HepG2 (cell line): Measurements from ENCODE around the gene CABP4. TPM values are rescaled to one million over a fixed set of nuclear protein-coding genes. Genes with fewer than 3 reads are reported as not detected.

Experiments
- ATRX ChIP-seq: sonication (generic); formaldehyde crosslinking; IDR thresholded peaks from 2 replicates; pipeline ENCODE4 v1.4.0; 2020; ENCODE audit warnings: missing genetic modification reagents, borderline replicate concordance
- BHLHE40 ChIP-seq: IDR thresholded peaks from 2 replicates; pipeline ENCODE4 v1.6.1; 2011; ENCODE audit warnings: low read length, improper control_type of control experiment
- CAMTA2 ChIP-seq: sonication (generic); formaldehyde crosslinking; IDR thresholded peaks from 2 replicates; pipeline ENCODE4 v1.4.0; 2020; ENCODE audit warnings: mild to moderate bottlenecking, missing genetic modification reagents, borderline replicate concordance
- IRF2 ChIP-seq: IDR thresholded peaks from 2 replicates; pipeline ENCODE4 v1.6.1; 2018; ENCODE audit warnings: missing genetic modification reagents, missing compliant biosample characterization
- MIXL1 ChIP-seq: IDR thresholded peaks from 2 replicates; pipeline ENCODE4 v1.6.1; 2016
- ZNF124 ChIP-seq: sonication (generic); formaldehyde crosslinking; IDR thresholded peaks from 2 replicates; pipeline ENCODE4 v1.4.0; 2020; ENCODE audit warnings: missing genetic modification reagents
- ZNF564 ChIP-seq: sonication (generic); formaldehyde crosslinking; IDR thresholded peaks from 2 replicates; pipeline ENCODE4 v1.8.1; 2023; ENCODE audit warnings: mild to moderate bottlenecking, missing genetic modification reagents
- polyA plus RNA-seq, 8 experiments: library from polyadenylated mRNA; depleted of rRNA in 3 of 8; stranded (reverse) in 7 of 8; unstranded in 1 of 8; fragments of >200 nt; fragmentation: Illumina TruSeq in 4 of 8; extraction: Trizol in 4 of 8; gene quantifications; 2 replicates each; pipeline versions ENCODE4 v1.2.1 to v1.2.3, GENCODE V29; 2011 to 2016; ENCODE audit warnings: low read depth in 4 of 8, missing spikeins in 1 of 8, mixed read lengths in 1 of 8; ENCODE audit not compliant: insufficient read depth in 1 of 8
- total RNA-seq, 5 experiments: library from RNA; depleted of rRNA; stranded (reverse); fragments of >200 nt; fragmentation: Illumina TruSeq; extraction: Trizol; gene quantifications; 2 replicates each; pipeline ENCODE4 v1.2.3, GENCODE V29; 2016; ENCODE audit warnings: low read depth in 1 of 5
- TF ChIP-seq, protein P1 (sequence below): sonication (generic); formaldehyde crosslinking; IDR thresholded peaks from 2 replicates; pipeline ENCODE4 v1.4.0; 2020; ENCODE audit warnings: mild to moderate bottlenecking, missing genetic modification reagents, borderline replicate concordance
- TF ChIP-seq, protein P2 (sequence below): sonication (generic); formaldehyde crosslinking; IDR thresholded peaks from 2 replicates; pipeline ENCODE4 v1.4.0; 2020; ENCODE audit warnings: missing genetic modification reagents
- TF ChIP-seq, protein P3 (sequence below): sonication (generic); formaldehyde crosslinking; IDR thresholded peaks from 2 replicates; pipeline ENCODE4 v1.5.0; 2020; ENCODE audit warnings: mild to moderate bottlenecking, missing genetic modification reagents, borderline replicate concordance
- TF ChIP-seq, protein P4 (sequence below): sonication (generic); formaldehyde crosslinking; IDR thresholded peaks from 2 replicates; pipeline ENCODE4 v1.5.1; 2020; ENCODE audit warnings: missing genetic modification reagents, mild to moderate bottlenecking, borderline replicate concordance

The CABP4 gene
- total and polyA plus RNA-seq, 2 of the 13 experiments (the other 11 are each of a cell fraction or from before 2014, with no cell fraction given) = not detected

DNA sequence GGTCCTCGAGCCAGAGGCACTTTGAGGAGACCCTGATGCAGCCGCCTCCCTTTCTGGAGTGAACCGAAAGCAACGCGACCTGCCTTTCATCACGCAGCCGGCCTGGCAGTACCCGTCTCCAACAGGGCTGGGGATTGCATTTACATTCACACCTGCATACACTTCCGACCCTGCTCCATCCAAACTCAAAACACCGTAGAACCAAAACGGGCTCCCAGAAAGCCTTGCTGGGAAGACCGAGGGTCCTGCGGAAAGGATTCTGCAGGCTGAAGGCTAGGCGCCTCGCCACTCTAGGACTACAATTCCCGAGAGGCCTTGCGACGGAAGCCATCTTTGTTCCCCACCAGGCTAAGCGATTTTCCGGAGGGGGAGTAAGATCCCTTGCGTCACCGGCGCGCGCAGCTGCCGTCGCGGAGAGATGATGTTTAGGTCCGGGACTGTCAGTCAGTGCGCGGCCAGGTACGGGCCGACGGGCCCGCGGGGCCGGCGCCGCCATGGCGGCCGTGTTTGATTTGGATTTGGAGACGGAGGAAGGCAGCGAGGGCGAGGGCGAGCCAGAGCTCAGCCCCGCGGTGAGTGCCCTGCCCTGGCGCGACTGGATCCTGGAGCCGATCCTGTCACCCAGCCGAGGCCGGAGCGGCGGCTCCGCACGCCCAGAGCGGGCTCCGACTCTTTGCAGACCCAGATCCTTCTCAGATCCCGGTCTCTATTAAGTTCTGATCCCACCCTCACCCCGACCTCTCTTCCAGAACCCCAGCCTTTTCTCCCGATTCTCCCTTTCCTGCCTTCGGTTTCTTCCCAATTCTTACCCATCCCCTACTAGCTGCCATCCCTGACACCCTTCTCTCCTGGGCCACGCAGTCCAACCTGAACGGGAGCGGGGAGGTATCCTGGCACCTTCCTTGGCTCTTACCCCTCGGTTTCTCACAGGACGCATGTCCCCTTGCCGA, 26.8 kb upstream of the CABP4 start, which contains the start of gene RPS6KB2 (continued):
- peak; percentile 7; the same call in 1 of the 2 replicates for TF ChIP-seq ZNF564 (CRISPR knock-in tag)
- TF ChIP-seq, protein P1, sequence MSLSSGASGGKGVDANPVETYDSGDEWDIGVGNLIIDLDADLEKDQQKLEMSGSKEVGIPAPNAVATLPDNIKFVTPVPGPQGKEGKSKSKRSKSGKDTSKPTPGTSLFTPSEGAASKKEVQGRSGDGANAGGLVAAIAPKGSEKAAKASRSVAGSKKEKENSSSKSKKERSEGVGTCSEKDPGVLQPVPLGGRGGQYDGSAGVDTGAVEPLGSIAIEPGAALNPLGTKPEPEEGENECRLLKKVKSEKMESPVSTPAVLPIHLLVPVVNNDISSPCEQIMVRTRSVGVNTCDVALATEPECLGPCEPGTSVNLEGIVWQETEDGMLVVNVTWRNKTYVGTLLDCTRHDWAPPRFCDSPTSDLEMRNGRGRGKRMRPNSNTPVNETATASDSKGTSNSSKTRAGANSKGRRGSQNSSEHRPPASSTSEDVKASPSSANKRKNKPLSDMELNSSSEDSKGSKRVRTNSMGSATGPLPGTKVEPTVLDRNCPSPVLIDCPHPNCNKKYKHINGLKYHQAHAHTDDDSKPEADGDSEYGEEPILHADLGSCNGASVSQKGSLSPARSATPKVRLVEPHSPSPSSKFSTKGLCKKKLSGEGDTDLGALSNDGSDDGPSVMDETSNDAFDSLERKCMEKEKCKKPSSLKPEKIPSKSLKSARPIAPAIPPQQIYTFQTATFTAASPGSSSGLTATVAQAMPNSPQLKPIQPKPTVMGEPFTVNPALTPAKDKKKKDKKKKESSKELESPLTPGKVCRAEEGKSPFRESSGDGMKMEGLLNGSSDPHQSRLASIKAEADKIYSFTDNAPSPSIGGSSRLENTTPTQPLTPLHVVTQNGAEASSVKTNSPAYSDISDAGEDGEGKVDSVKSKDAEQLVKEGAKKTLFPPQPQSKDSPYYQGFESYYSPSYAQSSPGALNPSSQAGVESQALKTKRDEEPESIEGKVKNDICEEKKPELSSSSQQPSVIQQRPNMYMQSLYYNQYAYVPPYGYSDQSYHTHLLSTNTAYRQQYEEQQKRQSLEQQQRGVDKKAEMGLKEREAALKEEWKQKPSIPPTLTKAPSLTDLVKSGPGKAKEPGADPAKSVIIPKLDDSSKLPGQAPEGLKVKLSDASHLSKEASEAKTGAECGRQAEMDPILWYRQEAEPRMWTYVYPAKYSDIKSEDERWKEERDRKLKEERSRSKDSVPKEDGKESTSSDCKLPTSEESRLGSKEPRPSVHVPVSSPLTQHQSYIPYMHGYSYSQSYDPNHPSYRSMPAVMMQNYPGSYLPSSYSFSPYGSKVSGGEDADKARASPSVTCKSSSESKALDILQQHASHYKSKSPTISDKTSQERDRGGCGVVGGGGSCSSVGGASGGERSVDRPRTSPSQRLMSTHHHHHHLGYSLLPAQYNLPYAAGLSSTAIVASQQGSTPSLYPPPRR (CRISPR knock-in tag) = no peak
- TF ChIP-seq ATRX (CRISPR knock-in tag) = no peak
- peak; percentile 76; the same call in 1 of the 2 replicates for TF ChIP-seq ZNF124 (CRISPR knock-in tag)
- TF ChIP-seq, protein P2, sequence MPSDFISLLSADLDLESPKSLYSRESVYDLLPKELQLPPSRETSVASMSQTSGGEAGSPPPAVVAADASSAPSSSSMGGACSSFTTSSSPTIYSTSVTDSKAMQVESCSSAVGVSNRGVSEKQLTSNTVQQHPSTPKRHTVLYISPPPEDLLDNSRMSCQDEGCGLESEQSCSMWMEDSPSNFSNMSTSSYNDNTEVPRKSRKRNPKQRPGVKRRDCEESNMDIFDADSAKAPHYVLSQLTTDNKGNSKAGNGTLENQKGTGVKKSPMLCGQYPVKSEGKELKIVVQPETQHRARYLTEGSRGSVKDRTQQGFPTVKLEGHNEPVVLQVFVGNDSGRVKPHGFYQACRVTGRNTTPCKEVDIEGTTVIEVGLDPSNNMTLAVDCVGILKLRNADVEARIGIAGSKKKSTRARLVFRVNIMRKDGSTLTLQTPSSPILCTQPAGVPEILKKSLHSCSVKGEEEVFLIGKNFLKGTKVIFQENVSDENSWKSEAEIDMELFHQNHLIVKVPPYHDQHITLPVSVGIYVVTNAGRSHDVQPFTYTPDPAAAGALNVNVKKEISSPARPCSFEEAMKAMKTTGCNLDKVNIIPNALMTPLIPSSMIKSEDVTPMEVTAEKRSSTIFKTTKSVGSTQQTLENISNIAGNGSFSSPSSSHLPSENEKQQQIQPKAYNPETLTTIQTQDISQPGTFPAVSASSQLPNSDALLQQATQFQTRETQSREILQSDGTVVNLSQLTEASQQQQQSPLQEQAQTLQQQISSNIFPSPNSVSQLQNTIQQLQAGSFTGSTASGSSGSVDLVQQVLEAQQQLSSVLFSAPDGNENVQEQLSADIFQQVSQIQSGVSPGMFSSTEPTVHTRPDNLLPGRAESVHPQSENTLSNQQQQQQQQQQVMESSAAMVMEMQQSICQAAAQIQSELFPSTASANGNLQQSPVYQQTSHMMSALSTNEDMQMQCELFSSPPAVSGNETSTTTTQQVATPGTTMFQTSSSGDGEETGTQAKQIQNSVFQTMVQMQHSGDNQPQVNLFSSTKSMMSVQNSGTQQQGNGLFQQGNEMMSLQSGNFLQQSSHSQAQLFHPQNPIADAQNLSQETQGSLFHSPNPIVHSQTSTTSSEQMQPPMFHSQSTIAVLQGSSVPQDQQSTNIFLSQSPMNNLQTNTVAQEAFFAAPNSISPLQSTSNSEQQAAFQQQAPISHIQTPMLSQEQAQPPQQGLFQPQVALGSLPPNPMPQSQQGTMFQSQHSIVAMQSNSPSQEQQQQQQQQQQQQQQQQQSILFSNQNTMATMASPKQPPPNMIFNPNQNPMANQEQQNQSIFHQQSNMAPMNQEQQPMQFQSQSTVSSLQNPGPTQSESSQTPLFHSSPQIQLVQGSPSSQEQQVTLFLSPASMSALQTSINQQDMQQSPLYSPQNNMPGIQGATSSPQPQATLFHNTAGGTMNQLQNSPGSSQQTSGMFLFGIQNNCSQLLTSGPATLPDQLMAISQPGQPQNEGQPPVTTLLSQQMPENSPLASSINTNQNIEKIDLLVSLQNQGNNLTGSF (CRISPR knock-in tag) = no peak; the same call in 1 of the 2 replicates
- TF ChIP-seq BHLHE40 = no peak
- TF ChIP-seq IRF2 = peak; percentile 98
- 0 out of 2 replicates have a peak, but pooled peaks have one; percentile 22 for TF ChIP-seq CAMTA2 (CRISPR knock-in tag)
- TF ChIP-seq, protein P3, sequence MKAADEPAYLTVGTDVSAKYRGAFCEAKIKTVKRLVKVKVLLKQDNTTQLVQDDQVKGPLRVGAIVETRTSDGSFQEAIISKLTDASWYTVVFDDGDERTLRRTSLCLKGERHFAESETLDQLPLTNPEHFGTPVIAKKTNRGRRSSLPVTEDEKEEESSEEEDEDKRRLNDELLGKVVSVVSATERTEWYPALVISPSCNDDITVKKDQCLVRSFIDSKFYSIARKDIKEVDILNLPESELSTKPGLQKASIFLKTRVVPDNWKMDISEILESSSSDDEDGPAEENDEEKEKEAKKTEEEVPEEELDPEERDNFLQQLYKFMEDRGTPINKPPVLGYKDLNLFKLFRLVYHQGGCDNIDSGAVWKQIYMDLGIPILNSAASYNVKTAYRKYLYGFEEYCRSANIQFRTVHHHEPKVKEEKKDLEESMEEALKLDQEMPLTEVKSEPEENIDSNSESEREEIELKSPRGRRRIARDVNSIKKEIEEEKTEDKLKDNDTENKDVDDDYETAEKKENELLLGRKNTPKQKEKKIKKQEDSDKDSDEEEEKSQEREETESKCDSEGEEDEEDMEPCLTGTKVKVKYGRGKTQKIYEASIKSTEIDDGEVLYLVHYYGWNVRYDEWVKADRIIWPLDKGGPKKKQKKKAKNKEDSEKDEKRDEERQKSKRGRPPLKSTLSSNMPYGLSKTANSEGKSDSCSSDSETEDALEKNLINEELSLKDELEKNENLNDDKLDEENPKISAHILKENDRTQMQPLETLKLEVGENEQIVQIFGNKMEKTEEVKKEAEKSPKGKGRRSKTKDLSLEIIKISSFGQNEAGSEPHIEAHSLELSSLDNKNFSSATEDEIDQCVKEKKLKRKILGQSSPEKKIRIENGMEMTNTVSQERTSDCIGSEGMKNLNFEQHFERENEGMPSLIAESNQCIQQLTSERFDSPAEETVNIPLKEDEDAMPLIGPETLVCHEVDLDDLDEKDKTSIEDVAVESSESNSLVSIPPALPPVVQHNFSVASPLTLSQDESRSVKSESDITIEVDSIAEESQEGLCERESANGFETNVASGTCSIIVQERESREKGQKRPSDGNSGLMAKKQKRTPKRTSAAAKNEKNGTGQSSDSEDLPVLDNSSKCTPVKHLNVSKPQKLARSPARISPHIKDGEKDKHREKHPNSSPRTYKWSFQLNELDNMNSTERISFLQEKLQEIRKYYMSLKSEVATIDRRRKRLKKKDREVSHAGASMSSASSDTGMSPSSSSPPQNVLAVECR (CRISPR knock-in tag) = peak; percentile 95
- TF ChIP-seq, protein P4, sequence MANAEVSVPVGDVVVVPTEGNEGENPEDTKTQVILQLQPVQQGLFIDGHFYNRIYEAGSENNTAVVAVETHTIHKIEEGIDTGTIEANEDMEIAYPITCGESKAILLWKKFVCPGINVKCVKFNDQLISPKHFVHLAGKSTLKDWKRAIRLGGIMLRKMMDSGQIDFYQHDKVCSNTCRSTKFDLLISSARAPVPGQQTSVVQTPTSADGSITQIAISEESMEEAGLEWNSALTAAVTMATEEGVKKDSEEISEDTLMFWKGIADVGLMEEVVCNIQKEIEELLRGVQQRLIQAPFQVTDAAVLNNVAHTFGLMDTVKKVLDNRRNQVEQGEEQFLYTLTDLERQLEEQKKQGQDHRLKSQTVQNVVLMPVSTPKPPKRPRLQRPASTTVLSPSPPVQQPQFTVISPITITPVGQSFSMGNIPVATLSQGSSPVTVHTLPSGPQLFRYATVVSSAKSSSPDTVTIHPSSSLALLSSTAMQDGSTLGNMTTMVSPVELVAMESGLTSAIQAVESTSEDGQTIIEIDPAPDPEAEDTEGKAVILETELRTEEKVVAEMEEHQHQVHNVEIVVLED (CRISPR knock-in tag) = peak; percentile 88
- 0 out of 2 replicates have a peak, but pooled peaks have one; percentile 58 for TF ChIP-seq MIXL1 (CRISPR knock-in tag)
